Natural killer cell (primary cell): ENCODE results near the gene EXOC4. TPM values are rescaled to one million over a fixed set of nuclear protein-coding genes. Genes with fewer than 3 reads are reported as not detected.
A peak's percentile ranks its signal among the peaks of the same experiment; 100 is the strongest.

Experiments
- ATAC-seq, 3 donors: fragments of 150-1000 bp in 2 of 3; fragments of 200-7000 bp in 1 of 3; cut with Tn5 transposase; 1 replicate in 1 of 3; 2 replicates in 2 of 3; pipeline ENCODE4 v1.10.0; 2021; ENCODE audit warnings: mild to moderate bottlenecking in 2 of 3, moderate library complexity in 2 of 3
- DNase-seq, 2 donors: peaks; one replicate each; pipeline versions ENCODE4 v3.0.0 to v3.0.0-alpha.2; 2013 to 2021; ENCODE audit warnings: mixed read lengths in 1 of 2
- H3K27ac ChIP-seq: one replicate; pipeline ENCODE4 v1.5.1; 2013; ENCODE audit warnings: mild to moderate bottlenecking, low read length
- H3K27me3 ChIP-seq: one replicate; pipeline ENCODE4 v1.6.1; 2013; ENCODE audit warnings: low read length; ENCODE audit not compliant: control insufficient read depth, insufficient read depth
- H3K36me3 ChIP-seq: one replicate; pipeline ENCODE4 v1.6.1; 2013; ENCODE audit warnings: low read length; ENCODE audit not compliant: control insufficient read depth, insufficient read depth
- H3K4me1 ChIP-seq: one replicate; pipeline ENCODE4 v1.6.1; 2013; ENCODE audit warnings: low read length; ENCODE audit not compliant: control insufficient read depth, insufficient read depth
- H3K4me3 ChIP-seq: one replicate; pipeline ENCODE4 v1.5.1; 2013; ENCODE audit warnings: low read length
- H3K9me3 ChIP-seq: one replicate; pipeline ENCODE4 v1.6.1; 2013; ENCODE audit warnings: low read length; ENCODE audit not compliant: control insufficient read depth, insufficient read depth
- H3K27ac Mint-ChIP-seq, 2 donors: one replicate each; pipeline ENCODE4 v1.8.0; 2022; ENCODE audit warnings: mild to moderate bottlenecking in 2 of 2, mixed read lengths in 2 of 2, moderate library complexity in 1 of 2
- H3K27me3 Mint-ChIP-seq, 2 donors: one replicate each; pipeline ENCODE4 v1.8.0; 2022; ENCODE audit warnings: low read depth in 2 of 2, mixed read lengths in 2 of 2
- H3K36me3 Mint-ChIP-seq: one replicate; pipeline ENCODE4 v1.8.0; 2022; ENCODE audit warnings: mixed read lengths
- H3K4me1 Mint-ChIP-seq, 2 donors: one replicate each; pipeline ENCODE4 v1.8.0; 2022; ENCODE audit warnings: mixed read lengths in 2 of 2
- H3K4me3 Mint-ChIP-seq: one replicate; pipeline ENCODE4 v1.8.0; 2022; ENCODE audit warnings: mild to moderate bottlenecking, moderate library complexity, mixed read lengths
- H3K9me3 Mint-ChIP-seq, 2 donors: one replicate each; pipeline ENCODE4 v1.8.0; 2022; ENCODE audit warnings: mixed read lengths in 2 of 2
- WGBS: methylation state at CpG from one replicate; pipeline ENCODE4 v1.1.7; 2013; ENCODE audit warnings: missing lambda C conversion rate; ENCODE audit not compliant: insufficient coverage; 5-methylcytosine and 5-hydroxymethylcytosine counted together
- intact Hi-C: fragments of 100-400 bp; cut with micrococcal nuclease; formaldehyde crosslinking; loops from one replicate; pipeline ENCODE4 v1.14.2; 2022
- total RNA-seq, 4 donors: library from RNA; stranded (reverse); fragments of 120-200 nt in 1 of 4; gene quantifications; one replicate each; pipeline versions ENCODE4 v1.2.3 to v1.2.4, GENCODE V29; 2013 to 2022
- TF ChIP-seq, protein P1 (sequence below): fragments of 200-600 bp; IDR thresholded peaks from one replicate; pipeline ENCODE4 v1.8.0; 2022; ENCODE audit warnings: antibody characterized with exemption

Gene EXOC4
- total RNA-seq, 3 donors from 2014 or later (not counting 1 experiment from before 2014, with no cell fraction given): 105 to 148 (median 123) TPM

DNA sequence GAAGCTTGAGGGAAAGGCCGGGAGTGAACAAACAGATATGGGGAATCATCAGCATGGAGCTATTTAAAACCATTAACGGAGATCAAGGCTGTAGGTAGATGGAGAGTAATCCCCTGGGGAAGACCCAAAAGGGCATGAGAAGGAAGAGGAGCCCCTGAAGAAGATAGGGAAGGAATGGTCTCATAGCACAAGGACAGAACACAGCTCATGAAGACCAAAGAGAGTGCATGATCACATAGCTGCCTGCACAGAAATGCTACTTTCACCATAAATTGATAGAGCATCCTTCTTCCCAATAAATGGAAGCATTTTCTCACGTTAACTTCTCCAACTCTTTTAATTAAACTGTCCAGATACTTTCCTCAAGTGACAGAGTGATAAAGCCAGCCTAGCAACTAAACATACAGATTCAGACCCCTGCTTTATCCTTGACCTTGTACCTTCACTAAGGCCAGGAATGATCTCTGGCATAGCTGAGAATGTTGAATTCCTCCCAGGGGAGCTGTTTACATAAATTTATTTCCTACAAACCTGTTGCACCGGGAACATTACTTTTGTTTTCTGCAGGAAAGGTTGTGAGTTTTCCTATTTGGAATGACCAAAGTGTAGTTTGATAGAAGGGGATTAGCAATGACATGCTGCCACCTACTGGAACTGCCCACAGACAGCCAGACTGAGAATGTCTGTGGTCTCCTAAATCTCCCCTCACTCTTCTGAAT lies 763.5 kb downstream of the EXOC4 start:
- ATAC-seq: no peak

DNA sequence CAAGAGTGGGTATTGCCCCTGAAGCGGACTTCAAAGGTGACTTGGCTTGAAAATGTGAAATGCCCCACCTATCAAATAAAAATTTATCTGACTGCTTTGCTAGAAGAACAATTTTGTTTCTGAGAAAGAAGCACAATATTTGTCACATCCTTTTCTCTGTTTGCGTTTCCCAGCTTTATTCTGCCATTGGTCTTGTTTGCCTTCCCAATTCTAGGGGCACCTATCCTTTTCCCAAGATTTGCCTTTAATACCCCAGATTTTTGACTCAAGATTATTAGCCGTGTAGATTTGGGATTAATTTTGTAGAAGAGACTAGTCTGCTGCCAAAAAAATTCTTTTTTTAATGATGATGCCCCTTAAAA lies 764.0 kb downstream of the EXOC4 start:
- Mint-ChIP-seq H3K27ac (no peak overlapping the region), H3K4me1 (no peaks in the 10 kb centered on the region), H3K27me3 (no peaks in the 10 kb centered on the region), H3K36me3 (no peaks in the 10 kb centered on the region), H3K9me3 (no peaks in the 10 kb centered on the region), H3K4me3 (no peak overlapping the region)
- Histone ChIP-seq H3K27ac (no peak overlapping the region), H3K27me3 (no peaks in the 10 kb centered on the region), H3K9me3 (no peaks in the 10 kb centered on the region), H3K36me3 (no peaks in the 10 kb centered on the region), H3K4me3 (no peak overlapping the region), H3K4me1 (no peaks in the 10 kb centered on the region)
- intact Hi-C loops: no loop called here
- ATAC-seq (no peak), DNase-seq (no peak)
- WGBS: 79% methylated on average over 2 of the region's 3 CpGs
- TF ChIP-seq, protein P1, sequence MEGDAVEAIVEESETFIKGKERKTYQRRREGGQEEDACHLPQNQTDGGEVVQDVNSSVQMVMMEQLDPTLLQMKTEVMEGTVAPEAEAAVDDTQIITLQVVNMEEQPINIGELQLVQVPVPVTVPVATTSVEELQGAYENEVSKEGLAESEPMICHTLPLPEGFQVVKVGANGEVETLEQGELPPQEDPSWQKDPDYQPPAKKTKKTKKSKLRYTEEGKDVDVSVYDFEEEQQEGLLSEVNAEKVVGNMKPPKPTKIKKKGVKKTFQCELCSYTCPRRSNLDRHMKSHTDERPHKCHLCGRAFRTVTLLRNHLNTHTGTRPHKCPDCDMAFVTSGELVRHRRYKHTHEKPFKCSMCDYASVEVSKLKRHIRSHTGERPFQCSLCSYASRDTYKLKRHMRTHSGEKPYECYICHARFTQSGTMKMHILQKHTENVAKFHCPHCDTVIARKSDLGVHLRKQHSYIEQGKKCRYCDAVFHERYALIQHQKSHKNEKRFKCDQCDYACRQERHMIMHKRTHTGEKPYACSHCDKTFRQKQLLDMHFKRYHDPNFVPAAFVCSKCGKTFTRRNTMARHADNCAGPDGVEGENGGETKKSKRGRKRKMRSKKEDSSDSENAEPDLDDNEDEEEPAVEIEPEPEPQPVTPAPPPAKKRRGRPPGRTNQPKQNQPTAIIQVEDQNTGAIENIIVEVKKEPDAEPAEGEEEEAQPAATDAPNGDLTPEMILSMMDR: no peak

More for the DNA sequence above, 763.5 kb downstream of the EXOC4 start:
- no peak overlapping the region for H3K4me3 ChIP-seq
- H3K4me1 Mint-ChIP-seq: no peaks in the 10 kb centered on the region
- WGBS: 94% methylated on average over 3 of the region's 4 CpGs
- DNase-seq: peak in 1 of 2 donors; percentile 18
- no peaks in the 10 kb centered on the region for H3K27me3 Mint-ChIP-seq
- H3K9me3 ChIP-seq: no peaks in the 10 kb centered on the region
- no peaks in the 10 kb centered on the region for H3K9me3 Mint-ChIP-seq
- no peaks in the 10 kb centered on the region for H3K36me3 Mint-ChIP-seq
- H3K27ac Mint-ChIP-seq: no peak overlapping the region
- no peaks in the 10 kb centered on the region for H3K27me3 ChIP-seq
- H3K27ac ChIP-seq: no peak overlapping the region
- intact Hi-C loops: no loop called here
- H3K4me3 Mint-ChIP-seq: no peak overlapping the region
- TF ChIP-seq, protein P1: no peak
- H3K36me3 ChIP-seq: no peaks in the 10 kb centered on the region
- H3K4me1 ChIP-seq: no peaks in the 10 kb centered on the region

DNA sequence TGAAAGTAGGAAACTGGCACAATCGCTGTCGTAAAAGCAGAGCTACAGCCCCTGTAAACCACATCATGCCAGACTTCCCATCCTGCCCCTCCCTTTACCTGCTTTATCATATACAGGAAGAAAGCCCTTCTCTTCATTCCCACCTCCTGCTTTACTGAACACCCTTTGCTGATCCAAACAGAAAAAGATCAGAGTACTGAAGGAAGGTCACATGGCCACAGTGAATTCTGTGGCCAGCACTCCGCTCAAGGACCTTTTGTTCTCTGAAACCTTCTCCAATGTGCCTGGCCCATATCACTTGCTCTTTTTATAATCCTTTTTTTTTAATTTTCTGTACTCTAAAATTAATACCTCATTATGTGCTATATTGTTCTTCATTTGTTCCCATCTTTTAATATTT lies 765.4 kb downstream of the EXOC4 start:
- intact Hi-C loops: no loop called here
- no peaks in the 10 kb centered on the region for H3K27me3 Mint-ChIP-seq
- WGBS: 84% methylated on average over 3 of the region's 3 CpGs
- ATAC-seq (no peak), DNase-seq (no peak)
- Histone ChIP-seq H3K4me1 (no peaks in the 10 kb centered on the region), H3K9me3 (no peaks in the 10 kb centered on the region), H3K4me3 (no peak overlapping the region), H3K27me3 (no peaks in the 10 kb centered on the region), H3K36me3 (no peaks in the 10 kb centered on the region), H3K27ac (no peak overlapping the region)
- H3K4me1 Mint-ChIP-seq: no peaks in the 10 kb centered on the region
- no peaks in the 10 kb centered on the region for H3K36me3 Mint-ChIP-seq
- TF ChIP-seq, protein P1: no peak
- H3K9me3 Mint-ChIP-seq: no peaks in the 10 kb centered on the region
- H3K27ac Mint-ChIP-seq: no peak overlapping the region
- H3K4me3 Mint-ChIP-seq: no peak overlapping the region

DNA sequence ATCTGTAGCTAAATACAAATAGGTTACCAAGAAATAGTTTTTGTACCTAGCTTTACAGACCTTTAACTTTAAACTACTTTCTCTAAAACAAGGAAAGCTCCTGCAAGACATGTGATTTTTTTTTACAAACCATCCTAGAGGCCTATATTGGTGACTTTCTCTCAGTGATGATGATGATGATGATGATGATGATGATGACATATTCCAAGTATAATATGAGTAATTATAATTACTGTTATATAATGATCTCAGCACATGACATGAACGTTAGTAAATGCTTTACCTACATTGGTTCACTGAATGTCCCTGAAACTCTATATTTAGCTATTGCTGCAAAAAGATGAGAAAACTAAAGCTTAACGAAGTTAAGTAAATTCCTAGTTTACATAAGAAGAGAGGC lies 766.4 kb downstream of the EXOC4 start:
- H3K36me3 ChIP-seq: no peaks in the 10 kb centered on the region
- WGBS: 100% methylated on average over 1 of the region's 2 CpGs
- H3K36me3 Mint-ChIP-seq: no peaks in the 10 kb centered on the region
- no peak overlapping the region for H3K4me3 ChIP-seq
- H3K27ac ChIP-seq: no peak overlapping the region
- H3K4me3 Mint-ChIP-seq: no peak overlapping the region
- DNase-seq (no peak), ATAC-seq (no peak)
- H3K4me1 ChIP-seq: no peaks in the 10 kb centered on the region
- TF ChIP-seq, protein P1: no peak
- no peaks in the 10 kb centered on the region for H3K27me3 ChIP-seq
- H3K9me3 Mint-ChIP-seq: no peaks in the 10 kb centered on the region
- H3K27ac Mint-ChIP-seq: no peak overlapping the region
- no peaks in the 10 kb centered on the region for H3K4me1 Mint-ChIP-seq
- H3K27me3 Mint-ChIP-seq: no peaks in the 10 kb centered on the region
- no peaks in the 10 kb centered on the region for H3K9me3 ChIP-seq
- intact Hi-C loops: no loop called here
